Esophagus muscularis mucosa (tissue), 3 donors: Measurements from ENCODE around the gene DIP2C.

Source experiments
- CTCF ChIP-seq, 3 experiments: fragments of 200-600 bp in 2 of 3; fragments of 450-650 bp in 1 of 3; sonication (generic) in 2 of 3; IDR thresholded peaks; one replicate each; pipeline ENCODE4 v1.5.1; 2017 to 2019; ENCODE audit warnings: antibody characterized with exemption in 3 of 3, mild to moderate bottlenecking in 2 of 3, moderate library complexity in 1 of 3
- POLR2A ChIP-seq: fragments of 450-650 bp; IDR thresholded peaks from one replicate; pipeline ENCODE4 v1.6.1; 2017; ENCODE audit warnings: antibody characterized with exemption, moderate library complexity, mild to moderate bottlenecking, low read depth
- POLR2AphosphoS5 ChIP-seq, 2 donors: sonication (generic); formaldehyde crosslinking; IDR thresholded peaks; one replicate each; pipeline ENCODE4 v1.6.1; 2017; ENCODE audit warnings: antibody characterized with exemption in 2 of 2

GRCh38 chr10:269440-270074 lies 419.9 kb downstream of the DIP2C start:
- no peak for TF ChIP-seq CTCF (IDR thresholded peaks at IDR 0.05)
- TF ChIP-seq POLR2AphosphoS5 (IDR thresholded peaks at IDR 0.05): no peak
- no peak for TF ChIP-seq POLR2A
